ENCODE results near the gene FOXN3.
"Not testable (repeated sequence)": the region's sequence is repeated elsewhere in the genome, so short reads cannot be mapped to it uniquely, and the experiment has no call there.

The FOXN3 gene

GRCh38 chr14:89255852-89256251, 161.2 kb downstream of the FOXN3 start:
- WGBS, 2 experiments = 87 to 93% methylated on average over 2 of the region's 3 CpGs
- no peaks in the 10 kb centered on the region for H3K36me3 ChIP-seq (ENCODE audit: control insufficient read depth, insufficient read depth, low read length)

GRCh38 chr14:89255012-89255411, 162.0 kb downstream of the FOXN3 start:
- Histone ChIP-seq H3K4me3 (ENCODE audit: insufficient read depth, low read depth, low read length) (no peak overlapping the region), H3K36me3 (ENCODE audit: control insufficient read depth, insufficient read depth, low read length) (no peaks in the 10 kb centered on the region), H3K27me3 (ENCODE audit: control insufficient read depth, insufficient read depth, low read length, poor library complexity, severe bottlenecking) (no peaks in the 10 kb centered on the region), H3K4me1 (ENCODE audit: control insufficient read depth, insufficient read depth, low read length) (no peaks in the 10 kb centered on the region), H3K27ac (ENCODE audit: insufficient read depth, low read depth, low read length, poor library complexity, severe bottlenecking) (no peak overlapping the region), H3K9me3 (ENCODE audit: control insufficient read depth, low read length) (no peaks in the 10 kb centered on the region)
- WGBS, 2 experiments = 95 to 97% methylated on average over 9 of the region's 9 CpGs

More at GRCh38 chr14:89255852-89256251, 161.2 kb downstream of the FOXN3 start:
- Histone ChIP-seq H3K27me3 (ENCODE audit: control insufficient read depth, insufficient read depth, low read length, poor library complexity, severe bottlenecking) (no peaks in the 10 kb centered on the region), H3K9me3 (ENCODE audit: control insufficient read depth, low read length) (no peaks in the 10 kb centered on the region), H3K4me3 (ENCODE audit: insufficient read depth, low read depth, low read length) (no peak overlapping the region), H3K27ac (ENCODE audit: insufficient read depth, low read depth, low read length, poor library complexity, severe bottlenecking) (no peak overlapping the region), H3K4me1 (ENCODE audit: control insufficient read depth, insufficient read depth, low read length) (no peaks in the 10 kb centered on the region)

DNA sequence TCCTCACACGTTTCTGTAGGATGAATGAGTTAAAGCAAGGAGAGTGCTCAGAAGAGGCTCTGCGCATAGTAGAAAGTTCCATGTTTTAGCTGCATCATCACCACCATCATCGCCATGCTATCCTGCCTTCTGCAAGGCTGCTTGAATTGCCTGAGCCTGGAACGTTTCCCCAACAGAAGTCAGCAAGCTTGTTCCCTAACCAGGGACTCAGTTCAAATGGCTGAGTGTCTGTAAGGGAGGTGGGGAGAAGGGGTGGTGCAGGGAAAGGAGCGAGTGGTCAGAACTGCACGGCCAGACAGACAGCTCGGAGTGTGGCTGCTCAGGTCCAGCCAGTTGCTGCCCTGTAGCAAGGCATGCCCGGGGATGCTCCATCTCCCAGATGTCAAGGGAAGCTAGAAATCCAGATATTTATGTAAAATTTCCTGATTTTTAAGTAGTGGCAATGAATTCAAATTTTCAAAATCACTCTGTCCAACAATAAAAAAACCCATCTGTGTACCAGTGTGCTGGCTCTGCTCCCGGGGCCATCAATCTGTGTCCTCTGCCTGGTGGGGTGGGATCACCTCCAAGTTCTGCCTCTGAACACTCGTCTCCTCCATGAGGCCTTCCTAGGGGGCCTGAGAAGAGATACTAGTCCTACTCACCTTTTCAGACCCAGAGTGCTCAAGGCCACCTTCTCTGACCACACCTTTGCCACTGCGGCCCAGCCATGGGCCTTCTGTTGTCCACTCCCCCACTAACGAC, 162.7 kb downstream of the FOXN3 start:
- Histone ChIP-seq H3K36me3 (ENCODE audit: control insufficient read depth, insufficient read depth, low read length) (no peaks in the 10 kb centered on the region), H3K4me3 (ENCODE audit: insufficient read depth, low read depth, low read length) (no peak overlapping the region), H3K27me3 (ENCODE audit: control insufficient read depth, insufficient read depth, low read length, poor library complexity, severe bottlenecking) (no peaks in the 10 kb centered on the region), H3K27ac (ENCODE audit: insufficient read depth, low read depth, low read length, poor library complexity, severe bottlenecking) (no peak overlapping the region), H3K9me3 (ENCODE audit: control insufficient read depth, low read length) (no peaks in the 10 kb centered on the region), H3K4me1 (ENCODE audit: control insufficient read depth, insufficient read depth, low read length) (no peaks in the 10 kb centered on the region)
- WGBS, 2 experiments = 92 to 93% methylated on average over 12 of the region's 12 CpGs

- no peaks in the 10 kb centered on the region for H3K27me3 ChIP-seq (ENCODE audit: control insufficient read depth, insufficient read depth, low read length, poor library complexity, severe bottlenecking)
- no peaks in the 10 kb centered on the region for H3K4me1 ChIP-seq (ENCODE audit: control insufficient read depth, insufficient read depth, low read length)
- H3K27ac ChIP-seq (ENCODE audit: insufficient read depth, low read depth, low read length, poor library complexity, severe bottlenecking) = no peak overlapping the region
- WGBS, 2 experiments = 78 to 79% methylated on average over 15 of the region's 15 CpGs
- no peaks in the 10 kb centered on the region for H3K9me3 ChIP-seq (ENCODE audit: control insufficient read depth, low read length)
- H3K4me3 ChIP-seq (ENCODE audit: insufficient read depth, low read depth, low read length) = no peak overlapping the region
- no peaks in the 10 kb centered on the region for H3K36me3 ChIP-seq (ENCODE audit: control insufficient read depth, insufficient read depth, low read length)
Measured at GRCh38 chr14:89252887-89253532, 164.0 kb downstream of the FOXN3 start.

DNA sequence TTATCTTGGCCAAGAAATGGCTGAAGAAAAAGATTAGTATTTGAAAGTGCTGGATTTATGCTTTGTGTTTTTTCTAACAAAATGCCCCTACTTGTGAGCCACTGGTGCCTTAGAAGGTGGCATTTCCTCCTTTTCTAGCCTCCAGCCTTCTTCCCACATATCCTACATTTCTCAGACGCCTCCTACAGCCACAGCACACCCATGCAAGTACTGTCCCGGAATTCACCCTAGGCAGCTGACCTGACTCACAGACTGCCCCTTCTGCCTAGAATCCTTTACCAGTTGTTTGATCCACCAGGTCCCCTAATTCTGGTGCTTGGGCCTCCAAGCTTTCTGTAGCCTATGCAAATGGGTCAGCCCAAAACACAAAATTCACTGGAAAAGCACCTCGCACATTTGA, 166.0 kb downstream of the FOXN3 start:
- H3K27me3 ChIP-seq (ENCODE audit: control insufficient read depth, insufficient read depth, low read length, poor library complexity, severe bottlenecking) = no peaks in the 10 kb centered on the region
- no peaks in the 10 kb centered on the region for H3K4me1 ChIP-seq (ENCODE audit: control insufficient read depth, insufficient read depth, low read length)
- no peaks in the 10 kb centered on the region for H3K36me3 ChIP-seq (ENCODE audit: control insufficient read depth, insufficient read depth, low read length)
- H3K27ac ChIP-seq (ENCODE audit: insufficient read depth, low read depth, low read length, poor library complexity, severe bottlenecking) = no peak overlapping the region
- H3K9me3 ChIP-seq (ENCODE audit: control insufficient read depth, low read length) = no peaks in the 10 kb centered on the region
- no peak overlapping the region for H3K4me3 ChIP-seq (ENCODE audit: insufficient read depth, low read depth, low read length)
- 88 to 94% methylated on average over 3 of the region's 3 CpGs for WGBS, 2 experiments

- not testable (repeated sequence) for H3K4me3 ChIP-seq (ENCODE audit: insufficient read depth, low read depth, low read length); H3K27me3 ChIP-seq (ENCODE audit: control insufficient read depth, insufficient read depth, low read length, poor library complexity, severe bottlenecking); H3K4me1 ChIP-seq (ENCODE audit: control insufficient read depth, insufficient read depth, low read length); H3K9me3 ChIP-seq (ENCODE audit: control insufficient read depth, low read length); H3K36me3 ChIP-seq (ENCODE audit: control insufficient read depth, insufficient read depth, low read length); H3K27ac ChIP-seq (ENCODE audit: insufficient read depth, low read depth, low read length, poor library complexity, severe bottlenecking)
- WGBS, 2 experiments = 80 to 88% methylated on average over 4 of the region's 4 CpGs
Measured at GRCh38 chr14:89250655-89250975, 166.4 kb downstream of the FOXN3 start.

- H3K36me3 ChIP-seq (ENCODE audit: control insufficient read depth, insufficient read depth, low read length) = no peaks in the 10 kb centered on the region
- WGBS, 2 experiments = 92 to 97% methylated on average over 1 of the region's 1 CpG
- no peaks in the 10 kb centered on the region for H3K27me3 ChIP-seq (ENCODE audit: control insufficient read depth, insufficient read depth, low read length, poor library complexity, severe bottlenecking)
- H3K4me3 ChIP-seq (ENCODE audit: insufficient read depth, low read depth, low read length) = no peak overlapping the region
- H3K27ac ChIP-seq (ENCODE audit: insufficient read depth, low read depth, low read length, poor library complexity, severe bottlenecking) = no peak overlapping the region
- no peaks in the 10 kb centered on the region for H3K9me3 ChIP-seq (ENCODE audit: control insufficient read depth, low read length)
- no peaks in the 10 kb centered on the region for H3K4me1 ChIP-seq (ENCODE audit: control insufficient read depth, insufficient read depth, low read length)
Measured at GRCh38 chr14:89249972-89250654, 166.9 kb downstream of the FOXN3 start.

GRCh38 chr14:89249065-89249695, 167.9 kb downstream of the FOXN3 start:
- Histone ChIP-seq H3K27me3 (ENCODE audit: control insufficient read depth, insufficient read depth, low read length, poor library complexity, severe bottlenecking) (no peaks in the 10 kb centered on the region), H3K4me3 (ENCODE audit: insufficient read depth, low read depth, low read length) (no peak overlapping the region), H3K27ac (ENCODE audit: insufficient read depth, low read depth, low read length, poor library complexity, severe bottlenecking) (no peak overlapping the region), H3K4me1 (ENCODE audit: control insufficient read depth, insufficient read depth, low read length) (peaks cover 2% of the 10 kb centered on the region), H3K9me3 (ENCODE audit: control insufficient read depth, low read length) (no peaks in the 10 kb centered on the region), H3K36me3 (ENCODE audit: control insufficient read depth, insufficient read depth, low read length) (no peaks in the 10 kb centered on the region)
- 74 to 78% methylated on average over 7 of the region's 7 CpGs for WGBS, 2 experiments

GRCh38 chr14:89248411-89249064, 168.5 kb downstream of the FOXN3 start:
- H3K27ac ChIP-seq (ENCODE audit: insufficient read depth, low read depth, low read length, poor library complexity, severe bottlenecking) = no peak overlapping the region
- H3K27me3 ChIP-seq (ENCODE audit: control insufficient read depth, insufficient read depth, low read length, poor library complexity, severe bottlenecking) = no peaks in the 10 kb centered on the region
- no peak overlapping the region for H3K4me3 ChIP-seq (ENCODE audit: insufficient read depth, low read depth, low read length)
- H3K4me1 ChIP-seq (ENCODE audit: control insufficient read depth, insufficient read depth, low read length) = peaks cover 3% of the 10 kb centered on the region
- WGBS, 2 experiments = 91 to 92% methylated on average over 2 to 4 of the region's 5 CpGs
- no peaks in the 10 kb centered on the region for H3K36me3 ChIP-seq (ENCODE audit: control insufficient read depth, insufficient read depth, low read length)
- no peaks in the 10 kb centered on the region for H3K9me3 ChIP-seq (ENCODE audit: control insufficient read depth, low read length)

Data from ectodermal cell (in vitro differentiated cells).